ENCODE results near the gene NPAS3. TPM values are rescaled to one million over a fixed set of nuclear protein-coding genes. Genes with fewer than 3 reads are reported as not detected.
"Not testable (repeated sequence)": the region's sequence is repeated elsewhere in the genome, so short reads cannot be mapped to it uniquely, and the experiment has no call there.

NPAS3 gene
- total and polyA plus RNA-seq, 5 donors from 2014 or later = not detected

DNA sequence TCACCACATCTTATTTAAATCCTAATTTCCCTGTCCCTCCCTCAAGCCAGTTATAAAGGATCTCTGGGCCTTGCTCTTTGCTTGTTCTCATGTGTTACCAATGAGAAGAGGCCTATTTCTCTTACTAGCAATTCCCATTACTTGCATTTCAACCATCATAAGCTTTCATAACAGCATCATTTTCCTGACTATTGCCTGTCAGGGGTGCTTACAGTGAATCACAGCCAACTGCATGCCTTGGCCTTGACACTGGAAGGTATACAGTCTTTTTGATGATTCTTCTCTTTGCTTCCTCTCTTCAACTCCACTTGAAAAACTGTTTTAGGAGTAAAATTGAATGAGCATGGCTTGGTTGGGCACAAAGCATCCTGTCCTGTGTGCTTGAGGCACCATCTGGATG, 127.0 kb downstream of the NPAS3 start:
- Histone ChIP-seq H3K27me3 (ENCODE audit: control insufficient read depth, insufficient read depth, low read length) (no peaks in the 10 kb centered on the region), H3K4me1 (ENCODE audit: control insufficient read depth, insufficient read depth, low read length, poor library complexity, severe bottlenecking) (no peaks in the 10 kb centered on the region), H3K4me3 (ENCODE audit: low read depth, low read length) (no peak overlapping the region), H3K27ac (ENCODE audit: insufficient read depth, low read length, poor library complexity, severe bottlenecking) (no peak overlapping the region), H3K9me3 (ENCODE audit: control insufficient read depth in 2 of 2, low read length in 2 of 2) (no peaks in the 10 kb centered on the region), H3K36me3 (ENCODE audit: control insufficient read depth, insufficient read depth, low read length) (no peaks in the 10 kb centered on the region)
- no peaks in the 10 kb centered on the region for H3K27me3 Mint-ChIP-seq
- no peak overlapping the region for H3K27ac Mint-ChIP-seq
- no peak for DNase-seq
- H3K9me3 Mint-ChIP-seq = peaks cover 0 to 4% (median 0%) of the 10 kb centered on the region in 7 donors
- H3K4me3 Mint-ChIP-seq = no peak overlapping the region
- H3K36me3 Mint-ChIP-seq = no peaks in the 10 kb centered on the region
- no peaks in the 10 kb centered on the region for H3K4me1 Mint-ChIP-seq
- no peak for ATAC-seq (ENCODE audit: low read depth in 2 of 2)

DNA sequence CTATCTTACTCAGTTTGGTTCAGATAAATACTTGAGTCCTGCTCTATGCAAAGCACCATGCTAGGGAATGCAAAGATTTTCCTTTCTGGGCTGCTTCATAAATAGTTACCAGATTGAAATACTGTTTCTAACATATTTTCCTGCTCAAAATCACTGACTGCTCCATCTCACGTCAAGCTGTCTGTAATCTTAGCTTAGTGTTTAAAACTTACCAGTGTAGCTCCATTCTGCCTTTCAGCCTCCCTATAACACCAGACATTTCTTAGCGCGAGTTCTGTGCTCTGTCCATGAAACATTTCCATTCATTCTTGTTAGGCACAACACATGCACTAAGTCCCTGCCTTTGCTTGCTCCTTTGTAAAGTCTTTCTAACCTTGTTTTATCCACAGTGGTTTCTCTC, 129.4 kb downstream of the NPAS3 start:
- Histone ChIP-seq H3K27ac (ENCODE audit: insufficient read depth, low read length, poor library complexity, severe bottlenecking) (no peak overlapping the region), H3K4me3 (ENCODE audit: low read depth, low read length) (no peak overlapping the region), H3K4me1 (ENCODE audit: control insufficient read depth, insufficient read depth, low read length, poor library complexity, severe bottlenecking) (no peaks in the 10 kb centered on the region), H3K9me3 (ENCODE audit: control insufficient read depth in 2 of 2, low read length in 2 of 2) (no peaks in the 10 kb centered on the region), H3K27me3 (ENCODE audit: control insufficient read depth, insufficient read depth, low read length) (no peaks in the 10 kb centered on the region), H3K36me3 (ENCODE audit: control insufficient read depth, insufficient read depth, low read length) (no peaks in the 10 kb centered on the region)
- Mint-ChIP-seq H3K4me1 (no peaks in the 10 kb centered on the region), H3K36me3 (no peaks in the 10 kb centered on the region), H3K9me3 (peaks cover 0 to 4% (median 0%) of the 10 kb centered on the region in 7 donors), H3K4me3 (no peak overlapping the region), H3K27ac (no peak overlapping the region), H3K27me3 (peaks cover 1% of the 10 kb centered on the region)
- DNase-seq = no peak
- ATAC-seq (ENCODE audit: low read depth in 2 of 2) = no peak

DNA sequence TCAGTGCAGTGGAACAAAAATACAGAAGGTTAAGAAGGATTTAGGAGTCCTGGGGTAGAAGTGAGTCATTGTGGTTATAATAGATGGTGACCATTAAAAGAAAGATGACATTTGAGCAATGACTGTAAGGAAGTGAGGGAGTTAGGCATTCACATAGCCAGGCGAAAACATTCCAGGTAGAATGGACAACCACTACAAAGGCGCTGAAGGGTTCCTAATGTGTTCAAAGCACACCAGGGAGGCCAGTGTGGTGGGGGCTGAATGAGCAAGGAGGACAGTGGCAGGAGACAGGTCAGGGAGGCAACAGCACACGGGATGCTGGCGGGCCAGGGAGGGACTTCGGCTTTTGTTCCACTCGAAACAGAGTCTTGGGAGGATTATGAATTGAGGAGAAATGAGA, 129.9 kb downstream of the NPAS3 start:
- H3K36me3 ChIP-seq (ENCODE audit: control insufficient read depth, insufficient read depth, low read length) = no peaks in the 10 kb centered on the region
- Mint-ChIP-seq H3K4me1 (no peaks in the 10 kb centered on the region), H3K27me3 (peaks cover 7% of the 10 kb centered on the region), H3K4me3 (no peak overlapping the region), H3K27ac (peak overlapping the region in 1 of 3 donors; percentile 27), H3K9me3 (peaks cover 0 to 4% (median 0%) of the 10 kb centered on the region in 7 donors), H3K36me3 (no peaks in the 10 kb centered on the region)
- no peaks in the 10 kb centered on the region for H3K27me3 ChIP-seq (ENCODE audit: control insufficient read depth, insufficient read depth, low read length)
- no peaks in the 10 kb centered on the region for H3K9me3 ChIP-seq (ENCODE audit: control insufficient read depth in 2 of 2, low read length in 2 of 2)
- no peak overlapping the region for H3K4me3 ChIP-seq (ENCODE audit: low read depth, low read length)
- no peak for ATAC-seq (ENCODE audit: low read depth in 2 of 2)
- H3K27ac ChIP-seq (ENCODE audit: insufficient read depth, low read length, poor library complexity, severe bottlenecking) = no peak overlapping the region
- no peak for DNase-seq
- no peaks in the 10 kb centered on the region for H3K4me1 ChIP-seq (ENCODE audit: control insufficient read depth, insufficient read depth, low read length, poor library complexity, severe bottlenecking)

GRCh38 chr14:33070475-33070874, 131.8 kb downstream of the NPAS3 start:
- Mint-ChIP-seq H3K36me3 (no peaks in the 10 kb centered on the region), H3K4me1 (no peaks in the 10 kb centered on the region), H3K4me3 (no peak overlapping the region), H3K27me3 (peaks cover 7% of the 10 kb centered on the region), H3K9me3 (peaks cover 0 to 4% (median 0%) of the 10 kb centered on the region in 7 donors), H3K27ac (no peak overlapping the region)
- no peaks in the 10 kb centered on the region for H3K9me3 ChIP-seq (ENCODE audit: control insufficient read depth in 2 of 2, low read length in 2 of 2)
- no peaks in the 10 kb centered on the region for H3K4me1 ChIP-seq (ENCODE audit: control insufficient read depth, insufficient read depth, low read length, poor library complexity, severe bottlenecking)
- no peaks in the 10 kb centered on the region for H3K27me3 ChIP-seq (ENCODE audit: control insufficient read depth, insufficient read depth, low read length)
- H3K36me3 ChIP-seq (ENCODE audit: control insufficient read depth, insufficient read depth, low read length) = no peaks in the 10 kb centered on the region
- H3K4me3 ChIP-seq (ENCODE audit: low read depth, low read length) = no peak overlapping the region
- DNase-seq (no peak), ATAC-seq (ENCODE audit: low read depth in 2 of 2) (no peak)
- H3K27ac ChIP-seq (ENCODE audit: insufficient read depth, low read length, poor library complexity, severe bottlenecking) = no peak overlapping the region

GRCh38 chr14:33073023-33073422, 134.3 kb downstream of the NPAS3 start:
- H3K27me3 Mint-ChIP-seq = peaks cover 7% of the 10 kb centered on the region
- no peak overlapping the region for H3K4me3 Mint-ChIP-seq
- peaks cover 0 to 6% (median 0%) of the 10 kb centered on the region in 7 donors for H3K9me3 Mint-ChIP-seq
- ATAC-seq (ENCODE audit: low read depth in 2 of 2) (no peak), DNase-seq (no peak)
- H3K4me1 ChIP-seq (ENCODE audit: control insufficient read depth, insufficient read depth, low read length, poor library complexity, severe bottlenecking) = no peaks in the 10 kb centered on the region
- H3K27ac Mint-ChIP-seq = no peak overlapping the region
- H3K36me3 Mint-ChIP-seq = no peaks in the 10 kb centered on the region
- no peak overlapping the region for H3K27ac ChIP-seq (ENCODE audit: insufficient read depth, low read length, poor library complexity, severe bottlenecking)
- no peak overlapping the region for H3K4me3 ChIP-seq (ENCODE audit: low read depth, low read length)
- H3K27me3 ChIP-seq (ENCODE audit: control insufficient read depth, insufficient read depth, low read length) = no peaks in the 10 kb centered on the region
- no peaks in the 10 kb centered on the region for H3K36me3 ChIP-seq (ENCODE audit: control insufficient read depth, insufficient read depth, low read length)
- H3K9me3 ChIP-seq (ENCODE audit: control insufficient read depth in 2 of 2, low read length in 2 of 2) = no peaks in the 10 kb centered on the region
- H3K4me1 Mint-ChIP-seq = no peaks in the 10 kb centered on the region

GRCh38 chr14:33081259-33081658, 142.6 kb downstream of the NPAS3 start:
- Histone ChIP-seq H3K9me3 (ENCODE audit: control insufficient read depth in 2 of 2, low read length in 2 of 2) (no peaks in the 10 kb centered on the region), H3K4me3 (ENCODE audit: low read depth, low read length) (no peak overlapping the region), H3K4me1 (ENCODE audit: control insufficient read depth, insufficient read depth, low read length, poor library complexity, severe bottlenecking) (no peaks in the 10 kb centered on the region), H3K27ac (ENCODE audit: insufficient read depth, low read length, poor library complexity, severe bottlenecking) (no peak overlapping the region), H3K27me3 (ENCODE audit: control insufficient read depth, insufficient read depth, low read length) (no peaks in the 10 kb centered on the region), H3K36me3 (ENCODE audit: control insufficient read depth, insufficient read depth, low read length) (no peaks in the 10 kb centered on the region)
- Mint-ChIP-seq H3K27me3 (no peaks in the 10 kb centered on the region), H3K27ac (no peak overlapping the region), H3K4me1 (no peaks in the 10 kb centered on the region), H3K4me3 (no peak overlapping the region), H3K9me3 (peaks cover 0 to 4% (median 2%) of the 10 kb centered on the region in 7 donors), H3K36me3 (no peaks in the 10 kb centered on the region)
- DNase-seq (no peak), ATAC-seq (ENCODE audit: low read depth in 2 of 2) (no peak)

GRCh38 chr14:33085799-33086198, 147.1 kb downstream of the NPAS3 start:
- Histone ChIP-seq H3K27ac (ENCODE audit: insufficient read depth, low read length, poor library complexity, severe bottlenecking) (no peak overlapping the region), H3K27me3 (ENCODE audit: control insufficient read depth, insufficient read depth, low read length) (no peaks in the 10 kb centered on the region), H3K36me3 (ENCODE audit: control insufficient read depth, insufficient read depth, low read length) (no peaks in the 10 kb centered on the region), H3K4me1 (ENCODE audit: control insufficient read depth, insufficient read depth, low read length, poor library complexity, severe bottlenecking) (no peaks in the 10 kb centered on the region), H3K9me3 (ENCODE audit: control insufficient read depth in 2 of 2, low read length in 2 of 2) (no peaks in the 10 kb centered on the region), H3K4me3 (ENCODE audit: low read depth, low read length) (no peak overlapping the region)
- Mint-ChIP-seq H3K4me1 (no peaks in the 10 kb centered on the region), H3K9me3 (peaks cover 0 to 9% (median 2%) of the 10 kb centered on the region in 7 donors), H3K4me3 (no peak overlapping the region), H3K36me3 (no peaks in the 10 kb centered on the region), H3K27ac (no peak overlapping the region), H3K27me3 (no peaks in the 10 kb centered on the region)
- DNase-seq (no peak), ATAC-seq (ENCODE audit: low read depth in 2 of 2) (no peak)

- H3K4me1 Mint-ChIP-seq; ATAC-seq (ENCODE audit: low read depth in 2 of 2); H3K27ac ChIP-seq (ENCODE audit: insufficient read depth, low read length, poor library complexity, severe bottlenecking); H3K27ac Mint-ChIP-seq; H3K4me3 ChIP-seq (ENCODE audit: low read depth, low read length); H3K4me1 ChIP-seq (ENCODE audit: control insufficient read depth, insufficient read depth, low read length, poor library complexity, severe bottlenecking); H3K27me3 Mint-ChIP-seq; H3K4me3 Mint-ChIP-seq; DNase-seq; H3K27me3 ChIP-seq (ENCODE audit: control insufficient read depth, insufficient read depth, low read length); H3K36me3 ChIP-seq (ENCODE audit: control insufficient read depth, insufficient read depth, low read length); H3K36me3 Mint-ChIP-seq; H3K9me3 ChIP-seq (ENCODE audit: control insufficient read depth in 2 of 2, low read length in 2 of 2): not testable (repeated sequence)
- peaks cover 0 to 17% (median 2%) of the 10 kb centered on the region in 7 donors for H3K9me3 Mint-ChIP-seq
Observed at GRCh38 chr14:33088274-33088673, 149.6 kb downstream of the NPAS3 start.

All from CD4-positive, CD25-positive, alpha-beta regulatory T cell (primary cell).